Keratinocyte (primary cell): ENCODE results near the gene TSPAN7. TPM values are rescaled to one million over a fixed set of nuclear protein-coding genes. Genes with fewer than 3 reads are reported as not detected.

Experiments used
- DNase-seq: peaks from one replicate; pipeline ENCODE4 v3.0.0-alpha.2; 2011; ENCODE audit warnings: low read depth, missing footprints, low spot score
- FAIRE-seq: peaks from 2 replicates; lab custom pipeline; 2011; peaks lifted over from hg19 to GRCh38; lab: Jason Lieb, UNC
- H2AFZ ChIP-seq: 2 replicates; pipeline ENCODE4 v1.6.0; 2012; ENCODE audit warnings: low read length, control low read depth, inconsistent platforms; ENCODE audit not compliant: control insufficient read depth
- H3K27ac ChIP-seq: 2 replicates; pipeline ENCODE4 v1.5.1; 2011; ENCODE audit warnings: low read length; ENCODE audit not compliant: control insufficient read depth, insufficient read depth
- H3K27me3 ChIP-seq: 3 replicates; pipeline ENCODE4 v1.6.0; 2011; ENCODE audit warnings: low read length; ENCODE audit not compliant: control insufficient read depth, insufficient read depth; ENCODE audit errors: extremely low read depth
- H3K36me3 ChIP-seq, 2 experiments: 2 replicates in 1 of 2; 3 replicates in 1 of 2; pipeline ENCODE4 v1.5.1; 2011; ENCODE audit warnings: low read length in 2 of 2, mild to moderate bottlenecking in 1 of 2; ENCODE audit not compliant: control insufficient read depth in 2 of 2, insufficient read depth in 2 of 2; ENCODE audit errors: extremely low read depth in 1 of 2
- H3K4me1 ChIP-seq: 3 replicates; pipeline ENCODE4 v1.5.1; 2011; ENCODE audit warnings: low read length; ENCODE audit not compliant: control insufficient read depth, insufficient read depth; ENCODE audit errors: extremely low read depth
- H3K4me2 ChIP-seq: 3 replicates; pipeline ENCODE4 v1.6.0; 2011; ENCODE audit warnings: low read depth, low read length; ENCODE audit not compliant: control insufficient read depth, insufficient read depth; ENCODE audit errors: extremely low read depth
- H3K4me3 ChIP-seq, 3 experiments: fragments of 200-600 bp in 1 of 3; sonication (generic) in 1 of 3; 2 replicates in 2 of 3; 3 replicates in 1 of 3; pipeline ENCODE4 v1.5.1; 2011 to 2016; ENCODE audit warnings: low read length in 3 of 3, mild to moderate bottlenecking in 3 of 3, control low read depth in 2 of 3, inconsistent platforms in 1 of 3, low read depth in 1 of 3, mixed read lengths in 1 of 3, mixed run types in 1 of 3, moderate library complexity in 1 of 3; ENCODE audit not compliant: control insufficient read depth in 2 of 3, insufficient read depth in 2 of 3; ENCODE audit errors: extremely low read depth in 1 of 3
- H3K79me2 ChIP-seq: 2 replicates; pipeline ENCODE4 v1.6.0; 2012; ENCODE audit warnings: low read length; ENCODE audit not compliant: control insufficient read depth, insufficient read depth
- H3K9ac ChIP-seq: 3 replicates; pipeline ENCODE4 v1.6.0; 2011; ENCODE audit warnings: low read length; ENCODE audit not compliant: control insufficient read depth, insufficient read depth; ENCODE audit errors: extremely low read depth
- H3K9me1 ChIP-seq: 3 replicates; pipeline ENCODE4 v1.6.0; 2011; ENCODE audit warnings: low read length; ENCODE audit not compliant: control insufficient read depth, insufficient read depth; ENCODE audit errors: extremely low read depth
- H3K9me3 ChIP-seq: 2 replicates; pipeline ENCODE4 v1.5.1; 2012; ENCODE audit warnings: low read depth, low read length; ENCODE audit not compliant: control insufficient read depth
- H4K20me1 ChIP-seq: 3 replicates; pipeline ENCODE4 v1.6.0; 2011; ENCODE audit warnings: low read length; ENCODE audit not compliant: control insufficient read depth, insufficient read depth; ENCODE audit errors: extremely low read depth
- EZH2 ChIP-seq: IDR thresholded peaks from one replicate; pipeline ENCODE4 v1.6.1; 2012; ENCODE audit warnings: inconsistent platforms, mild to moderate bottlenecking, low read length, moderate library complexity
- dilution Hi-C: fragments of 300-500 bp; cut with MboI; formaldehyde crosslinking; loops from one replicate; pipeline ENCODE4 v1.7.0; 2020; ENCODE audit warnings: low sequenced_read_pairs; ENCODE audit not compliant: extremely low pct_ligation_motif_present
- polyA plus RNA-seq, 5 experiments: library from polyadenylated mRNA; depleted of rRNA in 3 of 5; stranded (reverse) in 3 of 5; stranded (forward) in 1 of 5; unstranded in 1 of 5; fragments of >200 nt; gene quantifications; 1 replicate in 1 of 5; 2 replicates in 3 of 5; 3 replicates in 1 of 5; pipeline versions ENCODE4 v1.2.1 to v1.2.3, GENCODE V29; 2011 to 2012; ENCODE audit warnings: missing spikeins in 2 of 5, low read depth in 1 of 5, low replicate concordance in 1 of 5
- TF ChIP-seq, protein P1 (sequence below), 3 experiments: IDR thresholded peaks in 1 of 3; conservative IDR thresholded peaks in 1 of 3; optimal IDR thresholded peaks in 1 of 3; 2 replicates in 2 of 3; 3 replicates in 1 of 3; pipeline versions ENCODE3 to v1.5.1; 2011; ENCODE audit warnings: low read length in 3 of 3, mild to moderate bottlenecking in 3 of 3, moderate library complexity in 2 of 3, control low read depth in 1 of 3, inconsistent platforms in 1 of 3; ENCODE audit not compliant: insufficient read depth in 2 of 3; ENCODE audit errors: extremely low read depth in 1 of 3

TSPAN7 gene
- polyA plus RNA-seq, 1 donor (not counting 4 experiments of a cell fraction or from before 2014, with no cell fraction given): 2.3 TPM

DNA sequence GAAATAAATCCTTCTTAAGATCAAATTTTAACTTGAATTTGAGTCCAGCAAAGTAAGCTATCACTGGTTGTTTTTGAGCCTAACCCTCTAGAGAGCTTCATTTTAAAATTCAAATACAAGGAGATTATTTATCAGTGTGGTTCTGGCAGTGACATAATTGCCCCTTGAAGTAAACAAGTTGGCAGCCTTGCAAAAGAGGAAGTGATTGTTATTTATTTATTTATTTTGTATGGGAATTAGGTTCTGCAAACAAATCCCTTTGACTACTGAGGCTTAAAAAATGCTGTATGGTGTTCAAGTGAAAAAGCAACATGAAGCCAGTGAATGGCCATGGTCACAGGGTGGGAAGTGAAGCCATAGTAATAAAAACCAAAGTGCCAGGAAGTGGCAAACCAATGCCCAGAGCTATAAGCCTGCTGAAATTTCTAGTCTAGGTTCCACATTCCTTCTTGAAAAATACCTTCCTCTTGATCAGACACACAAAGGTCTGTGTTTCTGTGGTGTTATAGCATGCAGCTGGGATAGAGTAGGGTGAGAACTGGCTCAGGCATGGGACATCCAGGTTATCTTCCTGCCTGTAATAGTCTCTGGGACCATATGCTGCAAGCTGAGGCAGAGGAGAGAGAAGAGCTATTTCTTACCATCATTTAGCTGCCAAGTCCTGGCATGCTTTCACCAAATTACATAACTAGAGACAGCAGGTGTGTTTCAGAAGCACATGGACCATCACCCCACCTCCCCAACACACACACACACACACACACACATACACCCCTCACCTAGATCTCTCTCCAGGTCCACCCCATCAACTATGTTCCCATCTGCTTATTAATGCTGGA is 47.1 kb upstream of the TSPAN7 start:
- no peak overlapping the region for H3K4me3 ChIP-seq
- no peaks in the 10 kb centered on the region for H4K20me1 ChIP-seq
- no peak overlapping the region for H3K27ac ChIP-seq
- H3K4me1 ChIP-seq: no peaks in the 10 kb centered on the region
- dilution Hi-C loops: no loop called here
- no peak overlapping the region for H3K9ac ChIP-seq
- no peak overlapping the region for H3K4me2 ChIP-seq
- no peaks in the 10 kb centered on the region for H3K27me3 ChIP-seq
- H3K9me3 ChIP-seq: no peaks in the 10 kb centered on the region
- no peaks in the 10 kb centered on the region for H3K9me1 ChIP-seq
- no peaks in the 10 kb centered on the region for H3K79me2 ChIP-seq
- no peaks in the 10 kb centered on the region for H3K36me3 ChIP-seq
- FAIRE-seq (no peak), DNase-seq (no peak)
- no peak for TF ChIP-seq EZH2
- TF ChIP-seq, protein P1, sequence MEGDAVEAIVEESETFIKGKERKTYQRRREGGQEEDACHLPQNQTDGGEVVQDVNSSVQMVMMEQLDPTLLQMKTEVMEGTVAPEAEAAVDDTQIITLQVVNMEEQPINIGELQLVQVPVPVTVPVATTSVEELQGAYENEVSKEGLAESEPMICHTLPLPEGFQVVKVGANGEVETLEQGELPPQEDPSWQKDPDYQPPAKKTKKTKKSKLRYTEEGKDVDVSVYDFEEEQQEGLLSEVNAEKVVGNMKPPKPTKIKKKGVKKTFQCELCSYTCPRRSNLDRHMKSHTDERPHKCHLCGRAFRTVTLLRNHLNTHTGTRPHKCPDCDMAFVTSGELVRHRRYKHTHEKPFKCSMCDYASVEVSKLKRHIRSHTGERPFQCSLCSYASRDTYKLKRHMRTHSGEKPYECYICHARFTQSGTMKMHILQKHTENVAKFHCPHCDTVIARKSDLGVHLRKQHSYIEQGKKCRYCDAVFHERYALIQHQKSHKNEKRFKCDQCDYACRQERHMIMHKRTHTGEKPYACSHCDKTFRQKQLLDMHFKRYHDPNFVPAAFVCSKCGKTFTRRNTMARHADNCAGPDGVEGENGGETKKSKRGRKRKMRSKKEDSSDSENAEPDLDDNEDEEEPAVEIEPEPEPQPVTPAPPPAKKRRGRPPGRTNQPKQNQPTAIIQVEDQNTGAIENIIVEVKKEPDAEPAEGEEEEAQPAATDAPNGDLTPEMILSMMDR (optimal IDR thresholded peaks at IDR 0.05 in 1 of 3, IDR thresholded peaks at IDR 0.05 in 1 of 3, conservative IDR thresholded peaks at IDR 0.05 in 1 of 3; ENCODE audit: extremely low read depth in 1 of 3, insufficient read depth in 2 of 3, low read length in 3 of 3): no peak
- no peak overlapping the region for H2AFZ ChIP-seq

GRCh38 chrX:38515291-38515690 is 46.1 kb upstream of the TSPAN7 start:
- H4K20me1 ChIP-seq: no peaks in the 10 kb centered on the region
- H3K79me2 ChIP-seq: no peaks in the 10 kb centered on the region
- dilution Hi-C loops: no loop called here
- no peak overlapping the region for H3K9ac ChIP-seq
- H3K27me3 ChIP-seq: no peaks in the 10 kb centered on the region
- H3K36me3 ChIP-seq: no peaks in the 10 kb centered on the region
- no peak overlapping the region for H2AFZ ChIP-seq
- H3K9me1 ChIP-seq: no peaks in the 10 kb centered on the region
- FAIRE-seq (no peak), DNase-seq (no peak)
- no peak overlapping the region for H3K27ac ChIP-seq
- no peak overlapping the region for H3K4me3 ChIP-seq
- no peak overlapping the region for H3K4me2 ChIP-seq
- no peaks in the 10 kb centered on the region for H3K4me1 ChIP-seq
- H3K9me3 ChIP-seq: no peaks in the 10 kb centered on the region
- TF ChIP-seq, protein P1 (optimal IDR thresholded peaks at IDR 0.05 in 1 of 3, IDR thresholded peaks at IDR 0.05 in 1 of 3, conservative IDR thresholded peaks at IDR 0.05 in 1 of 3; ENCODE audit: extremely low read depth in 1 of 3, insufficient read depth in 2 of 3, low read length in 3 of 3): no peak
- no peak for TF ChIP-seq EZH2
